OCI-LY1 (cell line): ENCODE results near the gene TNFRSF1B.

Experiments
- EZH2 ChIP-seq: fragments of 200-600 bp; sonication (generic), shearing (Covaris generic); IDR thresholded peaks from 2 replicates; pipeline ENCODE4 v1.8.0; 2017; ENCODE audit warnings: borderline replicate concordance, mixed run types, mild to moderate bottlenecking, antibody characterized with exemption, low read length, moderate library complexity, mixed read lengths
- TF ChIP-seq, protein P1 (sequence below): fragments of 200-600 bp; sonication (generic), shearing (Covaris generic); IDR thresholded peaks from 2 replicates; pipeline ENCODE4 v1.5.1; 2017; ENCODE audit warnings: mild to moderate bottlenecking, antibody characterized with exemption, low read length, moderate library complexity, mixed read lengths

- TF ChIP-seq, protein P1, sequence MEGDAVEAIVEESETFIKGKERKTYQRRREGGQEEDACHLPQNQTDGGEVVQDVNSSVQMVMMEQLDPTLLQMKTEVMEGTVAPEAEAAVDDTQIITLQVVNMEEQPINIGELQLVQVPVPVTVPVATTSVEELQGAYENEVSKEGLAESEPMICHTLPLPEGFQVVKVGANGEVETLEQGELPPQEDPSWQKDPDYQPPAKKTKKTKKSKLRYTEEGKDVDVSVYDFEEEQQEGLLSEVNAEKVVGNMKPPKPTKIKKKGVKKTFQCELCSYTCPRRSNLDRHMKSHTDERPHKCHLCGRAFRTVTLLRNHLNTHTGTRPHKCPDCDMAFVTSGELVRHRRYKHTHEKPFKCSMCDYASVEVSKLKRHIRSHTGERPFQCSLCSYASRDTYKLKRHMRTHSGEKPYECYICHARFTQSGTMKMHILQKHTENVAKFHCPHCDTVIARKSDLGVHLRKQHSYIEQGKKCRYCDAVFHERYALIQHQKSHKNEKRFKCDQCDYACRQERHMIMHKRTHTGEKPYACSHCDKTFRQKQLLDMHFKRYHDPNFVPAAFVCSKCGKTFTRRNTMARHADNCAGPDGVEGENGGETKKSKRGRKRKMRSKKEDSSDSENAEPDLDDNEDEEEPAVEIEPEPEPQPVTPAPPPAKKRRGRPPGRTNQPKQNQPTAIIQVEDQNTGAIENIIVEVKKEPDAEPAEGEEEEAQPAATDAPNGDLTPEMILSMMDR: no peak
- TF ChIP-seq EZH2: no peak
Observed at GRCh38 chr1:12153181-12153785, 13.5 kb upstream of the TNFRSF1B start.
